B cell (primary cell): ENCODE results near the gene POU1F1. TPM values are rescaled to one million over a fixed set of nuclear protein-coding genes. Genes with fewer than 3 reads are reported as not detected.

ENCODE experiments used
- ATAC-seq: fragments of 200-7000 bp; cut with Tn5 transposase; one replicate; pipeline ENCODE4 v1.10.0; 2021; ENCODE audit warnings: low read depth, mild to moderate bottlenecking, moderate number of reproducible peaks, moderate library complexity
- CTCF ChIA-PET: fragments of 350-600 bp; sonication (Branson Sonifier 250); formaldehyde crosslinking; loops from one replicate; lab custom pipeline; 2021; ENCODE audit warnings: antibody characterized with exemption, inconsistent platforms; lab: Charles Lee
- POLR2A ChIA-PET: fragments of 350-600 bp; sonication (Branson Sonifier 250); formaldehyde crosslinking; loops from one replicate; lab custom pipeline; 2021; ENCODE audit warnings: antibody characterized with exemption; lab: Charles Lee
- DNase-seq: peaks from one replicate; pipeline ENCODE4 v3.0.0; 2013
- H2AFZ ChIP-seq: 2 replicates; pipeline ENCODE4 v1.6.1; 2012; ENCODE audit warnings: mild to moderate bottlenecking, low read depth, low read length; ENCODE audit not compliant: insufficient read depth, poor library complexity, severe bottlenecking
- H3K27ac ChIP-seq, 2 donors: 1 replicate in 1 of 2; 2 replicates in 1 of 2; pipeline ENCODE4 v1.5.1; 2012 to 2013; ENCODE audit warnings: low read length in 2 of 2, mild to moderate bottlenecking in 2 of 2, moderate library complexity in 1 of 2
- H3K27me3 ChIP-seq, 4 experiments: fragments of 200-600 bp in 1 of 4; sonication (generic) in 1 of 4; replicated peaks in 1 of 4; 1 replicate in 2 of 4; 2 replicates in 2 of 4; pipeline versions ENCODE4 v1.6.1 to v1.7.0; 2013 to 2016; ENCODE audit warnings: low read length in 3 of 4, mild to moderate bottlenecking in 2 of 4, mixed read lengths in 1 of 4, moderate library complexity in 1 of 4; ENCODE audit not compliant: insufficient read depth in 4 of 4, control insufficient read depth in 3 of 4; ENCODE audit errors: control extremely low read depth in 1 of 4
- H3K36me3 ChIP-seq, 2 experiments: replicated peaks in 1 of 2; 1 replicate in 1 of 2; 2 replicates in 1 of 2; pipeline versions ENCODE4 v1.6.1 to v1.7.1; 2013; ENCODE audit warnings: low read length in 1 of 2; ENCODE audit not compliant: insufficient read depth in 2 of 2, control insufficient read depth in 1 of 2; ENCODE audit errors: control extremely low read depth in 1 of 2, extremely low read depth in 1 of 2
- H3K4me1 ChIP-seq, 2 donors: fragments of 200-600 bp in 1 of 2; sonication (generic) in 1 of 2; 1 replicate in 1 of 2; 2 replicates in 1 of 2; pipeline versions ENCODE4 v1.5.1 to v1.6.1; 2013 to 2017; ENCODE audit warnings: low read length in 2 of 2; ENCODE audit not compliant: control insufficient read depth in 2 of 2, insufficient read depth in 2 of 2
- H3K4me2 ChIP-seq: replicated peaks from 2 replicates; pipeline ENCODE3; 2012; ENCODE audit warnings: mild to moderate bottlenecking, low read depth, low read length; ENCODE audit not compliant: poor library complexity, severe bottlenecking
- H3K4me3 ChIP-seq, 5 experiments: fragments of 200-600 bp in 1 of 5; sonication (generic) in 1 of 5; 1 replicate in 3 of 5; 2 replicates in 2 of 5; pipeline versions ENCODE4 v1.5.1 to v1.7.0; 2011 to 2016; ENCODE audit warnings: low read length in 4 of 5, mild to moderate bottlenecking in 4 of 5, low read depth in 2 of 5, control low read depth in 1 of 5, moderate library complexity in 1 of 5; ENCODE audit not compliant: insufficient read depth in 1 of 5; ENCODE audit errors: control extremely low read depth in 1 of 5, extremely low read depth in 1 of 5
- H3K79me2 ChIP-seq: fragments of 200-600 bp; sonication (generic); one replicate; pipeline ENCODE4 v1.6.0; 2016; ENCODE audit warnings: low read length; ENCODE audit not compliant: control insufficient read depth, insufficient read depth
- H3K9ac ChIP-seq: fragments of 200-600 bp; sonication (generic); 2 replicates; pipeline ENCODE4 v1.6.1; 2017; ENCODE audit warnings: mild to moderate bottlenecking, low read length, moderate library complexity
- H3K9me3 ChIP-seq, 3 donors: one replicate each; pipeline versions ENCODE4 v1.6.1 to v1.7.1; 2013; ENCODE audit warnings: low read length in 2 of 3; ENCODE audit not compliant: control insufficient read depth in 2 of 3, insufficient read depth in 1 of 3; ENCODE audit errors: control extremely low read depth in 1 of 3
- H4K20me1 ChIP-seq: 2 replicates; pipeline ENCODE4 v1.6.0; 2012; ENCODE audit warnings: mild to moderate bottlenecking, low read length; ENCODE audit not compliant: insufficient read depth, control insufficient read depth, poor library complexity, severe bottlenecking
- H3K27ac Mint-ChIP-seq: one replicate; pipeline ENCODE4 v1.8.0; 2021; ENCODE audit warnings: mixed read lengths
- H3K27me3 Mint-ChIP-seq: one replicate; pipeline ENCODE4 v1.8.0; 2021; ENCODE audit warnings: mixed read lengths
- H3K4me1 Mint-ChIP-seq: one replicate; pipeline ENCODE4 v1.8.0; 2021; ENCODE audit warnings: mixed read lengths
- H3K4me3 Mint-ChIP-seq: one replicate; pipeline ENCODE4 v1.8.0; 2021; ENCODE audit warnings: mixed read lengths
- H3K9me3 Mint-ChIP-seq: one replicate; pipeline ENCODE4 v1.8.0; 2022; ENCODE audit warnings: mixed read lengths; ENCODE audit not compliant: insufficient read depth
- CTCF ChIP-seq: fragments of 200-600 bp; IDR thresholded peaks from one replicate; pipeline ENCODE4 v1.8.0; 2022; ENCODE audit warnings: antibody characterized with exemption, mild to moderate bottlenecking
- EZH2 ChIP-seq: IDR thresholded peaks from 2 replicates; pipeline ENCODE4 v1.6.1; 2012; ENCODE audit warnings: borderline replicate concordance, low read depth, mild to moderate bottlenecking, moderate library complexity, low read length; ENCODE audit not compliant: insufficient read depth, poor library complexity, severe bottlenecking
- WGBS: methylation state at CpG from one replicate; pipeline ENCODE4 v1.1.5; 2013; ENCODE audit warnings: missing lambda C conversion rate; ENCODE audit not compliant: insufficient coverage; 5-methylcytosine and 5-hydroxymethylcytosine counted together
- intact Hi-C: fragments of 100-400 bp; cut with micrococcal nuclease; formaldehyde crosslinking; loops from one replicate; pipeline ENCODE4 v1.10.0; 2022
- polyA plus RNA-seq: library from polyadenylated mRNA; depleted of rRNA; stranded (reverse); fragments of >200 nt; gene quantifications from 2 replicates; pipeline ENCODE4 v1.2.3, GENCODE V29; 2012
- total RNA-seq, 2 donors: library from RNA; stranded (reverse); fragments of 120-200 nt in 1 of 2; gene quantifications; 1 replicate in 1 of 2; 2 replicates in 1 of 2; pipeline versions ENCODE4 v1.2.3 to v1.2.4, GENCODE V29; 2013 to 2022

The POU1F1 gene
- total and polyA plus RNA-seq, 2 donors (not counting 1 experiment from before 2014, with no cell fraction given), result not detected

- no peaks in the 10 kb centered on the region for H3K36me3 ChIP-seq
- Mint-ChIP-seq H3K4me1 (no peaks in the 10 kb centered on the region), H3K27me3 (peaks cover 30% of the 10 kb centered on the region), H3K27ac (no peak overlapping the region), H3K4me3 (no peak overlapping the region), H3K9me3 (no peaks in the 10 kb centered on the region)
- no peaks in the 10 kb centered on the region for H3K79me2 ChIP-seq
- no peak overlapping the region for H3K4me3 ChIP-seq
- H3K4me1 ChIP-seq, result no peaks in the 10 kb centered on the region
- CTCF ChIA-PET, result no interaction called here
- H3K27me3 ChIP-seq, result peaks cover 0 to 8% (median 4%) of the 10 kb centered on the region in 4 experiments
- no peak overlapping the region for H3K4me2 ChIP-seq
- no peaks in the 10 kb centered on the region for H4K20me1 ChIP-seq
- H2AFZ ChIP-seq, result no peak overlapping the region
- no peaks in the 10 kb centered on the region for H3K9me3 ChIP-seq
- POLR2A ChIA-PET, result no interaction called here
- WGBS, result no CpG with 5 or more reads among the region's 4 CpGs
- TF ChIP-seq EZH2 (no peak), CTCF (no peak)
- ATAC-seq, result no peak
- no peak overlapping the region for H3K9ac ChIP-seq
- intact Hi-C loops, result no loop called here
- no peak for DNase-seq
- H3K27ac ChIP-seq, result no peak overlapping the region
These were observed 41.4 kb upstream of the POU1F1 start for GRCh38 chr3:87317779-87318178.

GRCh38 chr3:87313641-87314040, 37.3 kb upstream of the POU1F1 start:
- WGBS, result 60% methylated on average over 1 of the region's 1 CpG

More at GRCh38 chr3:87313641-87314040, 37.3 kb upstream of the POU1F1 start:
- DNase-seq (no peak), ATAC-seq (no peak)
- TF ChIP-seq EZH2 (no peak), CTCF (no peak)
- Histone ChIP-seq H3K27me3 (peaks cover 0 to 1% (median 0%) of the 10 kb centered on the region in 4 experiments), H2AFZ (no peak overlapping the region), H3K4me3 (no peak overlapping the region), H3K9ac (no peak overlapping the region), H3K79me2 (no peaks in the 10 kb centered on the region), H3K36me3 (no peaks in the 10 kb centered on the region), H3K4me2 (no peak overlapping the region), H3K27ac (no peak overlapping the region), H4K20me1 (no peaks in the 10 kb centered on the region), H3K4me1 (no peaks in the 10 kb centered on the region), H3K9me3 (no peaks in the 10 kb centered on the region)
- Mint-ChIP-seq H3K27me3 (no peaks in the 10 kb centered on the region), H3K27ac (no peak overlapping the region), H3K4me1 (no peaks in the 10 kb centered on the region), H3K9me3 (no peaks in the 10 kb centered on the region), H3K4me3 (no peak overlapping the region)
- ChIA-PET POLR2A (no interaction called here), CTCF (no interaction called here)
- intact Hi-C loops, result no loop called here
